Endothelial cell of umbilical vein (primary cell): Measurements from ENCODE around the gene SKIL. TPM values are rescaled to one million over a fixed set of nuclear protein-coding genes. Genes with fewer than 3 reads are reported as not detected.

Experiments
- BruUV-seq: library from RNA; stranded (reverse); fragments of 400-500 nt; replicated peaks from 2 replicates; lab custom pipeline; 2021; lab: Mats Ljungman, UMichigan
- CTCF ChIA-PET: fragments of 300-600, 350-600 bp; sonication (Branson Sonifier 250); formaldehyde crosslinking; loops from one replicate; lab custom pipeline; 2021; ENCODE audit warnings: antibody characterized with exemption, inconsistent platforms; lab: Charles Lee
- POLR2A ChIA-PET: fragments of 300-600, 350-600 bp; sonication (Branson Sonifier 250); formaldehyde crosslinking; loops from one replicate; lab custom pipeline; 2021; ENCODE audit warnings: antibody characterized with exemption, inconsistent platforms; lab: Charles Lee
- DNase-seq: peaks from one replicate; pipeline ENCODE4 v3.0.0-alpha.2; 2011; ENCODE audit warnings: low read depth, low spot score
- FAIRE-seq: peaks from 2 replicates; lab custom pipeline; 2011; peaks lifted over from hg19 to GRCh38; lab: Jason Lieb, UNC
- H2AFZ ChIP-seq: 2 replicates; pipeline ENCODE4 v1.6.0; 2012; ENCODE audit warnings: low read depth, low read length, control low read depth, inconsistent platforms
- H3K27ac ChIP-seq: 2 replicates; pipeline ENCODE4 v1.5.1; 2011; ENCODE audit warnings: low read depth, mild to moderate bottlenecking, control low read depth, low read length, moderate library complexity; ENCODE audit not compliant: insufficient read depth
- H3K27me3 ChIP-seq, 2 experiments: 2 replicates each; pipeline versions ENCODE4 v1.6.0 to v1.6.1; 2011; ENCODE audit warnings: low read length in 2 of 2, mixed read lengths in 1 of 2; ENCODE audit not compliant: control insufficient read depth in 2 of 2, insufficient read depth in 2 of 2
- H3K36me3 ChIP-seq, 2 experiments: 2 replicates in 1 of 2; 3 replicates in 1 of 2; pipeline ENCODE4 v1.5.1; 2011; ENCODE audit warnings: low read length in 2 of 2, mild to moderate bottlenecking in 1 of 2, moderate library complexity in 1 of 2; ENCODE audit not compliant: control insufficient read depth in 2 of 2, insufficient read depth in 2 of 2; ENCODE audit errors: extremely low read depth in 1 of 2
- H3K4me1 ChIP-seq: 3 replicates; pipeline ENCODE4 v1.5.1; 2011; ENCODE audit warnings: mild to moderate bottlenecking, low read length; ENCODE audit not compliant: control insufficient read depth, insufficient read depth; ENCODE audit errors: extremely low read depth
- H3K4me2 ChIP-seq: 2 replicates; pipeline ENCODE4 v1.6.1; 2011; ENCODE audit warnings: low read length, control low read depth, mixed read lengths; ENCODE audit not compliant: insufficient read depth
- H3K4me3 ChIP-seq, 3 experiments: fragments of 200-600 bp in 1 of 3; sonication (generic), shearing (Covaris generic) in 1 of 3; replicated peaks in 1 of 3; 2 replicates each; pipeline ENCODE4 v1.5.1; 2011 to 2016; ENCODE audit warnings: control low read depth in 3 of 3, low read length in 3 of 3, mild to moderate bottlenecking in 2 of 3, inconsistent platforms in 1 of 3, low read depth in 1 of 3, moderate library complexity in 1 of 3; ENCODE audit not compliant: insufficient read depth in 1 of 3
- H3K79me2 ChIP-seq: 2 replicates; pipeline ENCODE4 v1.6.0; 2012; ENCODE audit warnings: low read length, inconsistent platforms; ENCODE audit not compliant: control insufficient read depth, insufficient read depth
- H3K9ac ChIP-seq: replicated peaks from 2 replicates; pipeline ENCODE3; 2011; ENCODE audit warnings: low read length, control low read depth; ENCODE audit not compliant: insufficient read depth; ENCODE audit errors: extremely low read depth
- H3K9me1 ChIP-seq: replicated peaks from 3 replicates; pipeline ENCODE4 v1.6.0; 2011; ENCODE audit warnings: mild to moderate bottlenecking, low read length; ENCODE audit not compliant: control insufficient read depth, insufficient read depth; ENCODE audit errors: extremely low read depth
- H3K9me3 ChIP-seq: replicated peaks from 2 replicates; pipeline ENCODE4 v1.5.1; 2012; ENCODE audit warnings: low read length, inconsistent platforms; ENCODE audit not compliant: control insufficient read depth, insufficient read depth
- H4K20me1 ChIP-seq: replicated peaks from 2 replicates; pipeline ENCODE3; 2011; ENCODE audit warnings: mild to moderate bottlenecking, low read length; ENCODE audit not compliant: control insufficient read depth, insufficient read depth; ENCODE audit errors: extremely low read depth
- EZH2 ChIP-seq: IDR thresholded peaks from 2 replicates; pipeline ENCODE4 v1.6.1; 2012; ENCODE audit warnings: borderline replicate concordance, low read depth, mild to moderate bottlenecking, moderate library complexity, low read length, inconsistent platforms; ENCODE audit not compliant: severe bottlenecking
- FOS ChIP-seq: IDR thresholded peaks from 2 replicates; pipeline ENCODE4 v1.6.1; 2011; ENCODE audit warnings: mild to moderate bottlenecking, low read length, moderate library complexity, borderline replicate concordance; ENCODE audit not compliant: insufficient read depth
- GATA2 ChIP-seq: IDR thresholded peaks from 2 replicates; pipeline ENCODE4 v1.7.0; 2011; ENCODE audit warnings: low read depth, mild to moderate bottlenecking, moderate library complexity, mixed read lengths, low read length; ENCODE audit not compliant: insufficient read length, insufficient read depth
- JUN ChIP-seq: IDR thresholded peaks from 2 replicates; pipeline ENCODE4 v1.6.1; 2011; ENCODE audit warnings: borderline replicate concordance, low read depth; ENCODE audit not compliant: insufficient read length, insufficient read depth
- MYC ChIP-seq: IDR thresholded peaks from one replicate; pipeline ENCODE4 v1.6.1; 2011; ENCODE audit warnings: mild to moderate bottlenecking, low read depth, low read length
- POLR2A ChIP-seq: IDR thresholded peaks from 2 replicates; pipeline ENCODE4 v1.6.1; 2012; ENCODE audit warnings: low read depth, mild to moderate bottlenecking, control low read depth, low read length
- POLR2AphosphoS5 ChIP-seq: IDR thresholded peaks from 2 replicates; pipeline ENCODE4 v1.6.1; 2012; ENCODE audit warnings: low read depth, mild to moderate bottlenecking, control low read depth, low read length, moderate library complexity; ENCODE audit not compliant: insufficient read depth
- dilution Hi-C: fragments of 300-500 bp; cut with MboI; formaldehyde crosslinking; loops from one replicate; pipeline ENCODE4 v1.15.0; 2019; ENCODE audit warnings: low sequenced_read_pairs; ENCODE audit not compliant: extremely low pct_ligation_motif_present
- intact Hi-C: fragments of 100-400 bp; cut with micrococcal nuclease; formaldehyde crosslinking; loops from one replicate; pipeline ENCODE4 v1.10.0; 2022
- polyA plus RNA-seq, 4 experiments: library from polyadenylated mRNA; depleted of rRNA in 3 of 4; stranded (reverse) in 3 of 4; unstranded in 1 of 4; fragments of >200 nt; gene quantifications; 2 replicates each; pipeline versions ENCODE4 v1.2.1 to v1.2.3, GENCODE V29; 2011 to 2012; ENCODE audit warnings: missing spikeins in 1 of 4
- total RNA-seq: library from RNA; stranded (reverse); gene quantifications from 2 replicates; pipeline ENCODE4 v1.2.3, GENCODE V29; 2021
- TF ChIP-seq, protein P1 (sequence below), 2 donors: IDR thresholded peaks; 1 replicate in 1 of 2; 2 replicates in 1 of 2; pipeline ENCODE4 v1.5.1; 2011; ENCODE audit warnings: low read length in 2 of 2, mild to moderate bottlenecking in 2 of 2, moderate library complexity in 2 of 2, control low read depth in 1 of 2, inconsistent platforms in 1 of 2, low read depth in 1 of 2; ENCODE audit not compliant: insufficient read depth in 1 of 2; ENCODE audit errors: extremely low read depth in 1 of 2
- TF ChIP-seq, protein P2 (sequence below): IDR thresholded peaks from 2 replicates; pipeline ENCODE4 v1.6.1; 2011; ENCODE audit not compliant: insufficient read depth, insufficient read length

The SKIL gene
- total and polyA plus RNA-seq, 2 donors (not counting 3 experiments of a cell fraction or from before 2014, with no cell fraction given): 18.4 to 135 TPM

DNA sequence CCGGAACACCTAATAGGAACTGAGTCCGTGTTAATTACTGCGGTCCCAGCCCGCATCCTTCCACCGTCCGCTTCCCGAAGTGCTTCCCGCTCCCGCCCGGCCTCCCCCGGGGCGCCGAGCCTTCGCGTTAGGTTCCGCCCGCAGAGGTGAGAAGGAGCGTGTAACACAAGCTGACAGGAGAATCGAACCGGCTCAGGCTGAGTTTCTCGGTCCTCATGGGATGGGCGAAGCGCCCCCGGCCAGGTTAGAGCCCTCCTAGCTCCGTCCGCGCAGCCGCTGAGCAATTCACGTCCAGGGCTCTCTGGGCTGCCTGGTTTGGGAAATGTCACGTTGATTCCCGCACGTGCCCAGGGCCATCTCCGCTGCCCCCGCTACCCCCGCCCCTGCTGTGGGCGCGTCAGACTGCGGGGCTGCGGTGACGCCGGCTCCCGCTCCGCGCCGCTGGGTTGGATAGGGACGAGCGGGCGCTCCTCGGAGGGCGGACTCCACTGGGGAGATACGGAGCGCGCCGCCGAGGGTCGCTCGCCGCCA lies 62.1 kb downstream of the SKIL start:
- DNase-seq (peak; percentile 49), FAIRE-seq (no peak)
- TF ChIP-seq JUN: no peak
- TF ChIP-seq POLR2A: no peak
- TF ChIP-seq, protein P1, sequence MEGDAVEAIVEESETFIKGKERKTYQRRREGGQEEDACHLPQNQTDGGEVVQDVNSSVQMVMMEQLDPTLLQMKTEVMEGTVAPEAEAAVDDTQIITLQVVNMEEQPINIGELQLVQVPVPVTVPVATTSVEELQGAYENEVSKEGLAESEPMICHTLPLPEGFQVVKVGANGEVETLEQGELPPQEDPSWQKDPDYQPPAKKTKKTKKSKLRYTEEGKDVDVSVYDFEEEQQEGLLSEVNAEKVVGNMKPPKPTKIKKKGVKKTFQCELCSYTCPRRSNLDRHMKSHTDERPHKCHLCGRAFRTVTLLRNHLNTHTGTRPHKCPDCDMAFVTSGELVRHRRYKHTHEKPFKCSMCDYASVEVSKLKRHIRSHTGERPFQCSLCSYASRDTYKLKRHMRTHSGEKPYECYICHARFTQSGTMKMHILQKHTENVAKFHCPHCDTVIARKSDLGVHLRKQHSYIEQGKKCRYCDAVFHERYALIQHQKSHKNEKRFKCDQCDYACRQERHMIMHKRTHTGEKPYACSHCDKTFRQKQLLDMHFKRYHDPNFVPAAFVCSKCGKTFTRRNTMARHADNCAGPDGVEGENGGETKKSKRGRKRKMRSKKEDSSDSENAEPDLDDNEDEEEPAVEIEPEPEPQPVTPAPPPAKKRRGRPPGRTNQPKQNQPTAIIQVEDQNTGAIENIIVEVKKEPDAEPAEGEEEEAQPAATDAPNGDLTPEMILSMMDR (IDR thresholded peaks at IDR 0.05; ENCODE audit: extremely low read depth in 1 of 2, insufficient read depth in 1 of 2, low read depth in 1 of 2, low read length in 2 of 2): no peak
- no peak for TF ChIP-seq GATA2
- TF ChIP-seq, protein P2, sequence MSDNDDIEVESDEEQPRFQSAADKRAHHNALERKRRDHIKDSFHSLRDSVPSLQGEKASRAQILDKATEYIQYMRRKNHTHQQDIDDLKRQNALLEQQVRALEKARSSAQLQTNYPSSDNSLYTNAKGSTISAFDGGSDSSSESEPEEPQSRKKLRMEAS: no peak
- no peak for TF ChIP-seq FOS
- no peak for TF ChIP-seq EZH2
- TF ChIP-seq MYC: no peak
- no peak for TF ChIP-seq POLR2AphosphoS5
- Histone ChIP-seq H2AFZ (peak overlapping the region; percentile 37), H3K36me3 (no peaks in the 10 kb centered on the region), H3K9ac (peak overlapping the region; percentile 89), H3K4me3 (peak overlapping the region; percentile 55 to 86 (median 65)), H3K4me2 (peak overlapping the region; percentile 83), H3K79me2 (peaks cover 63% of the 10 kb centered on the region), H4K20me1 (no peaks in the 10 kb centered on the region), H3K4me1 (peaks cover 37% of the 10 kb centered on the region), H3K9me1 (no peaks in the 10 kb centered on the region), H3K27me3 (no peaks in the 10 kb centered on the region), H3K9me3 (no peaks in the 10 kb centered on the region), H3K27ac (peak overlapping the region; percentile 84)
- intact Hi-C loops: loop anchor here (1.0 to 2.0 kb wide), 4 partner anchors 103 to 390 kb away; no protein-coding TSS in a partner anchor
- CTCF ChIA-PET: interaction anchor here (1.1 to 11.4 kb wide), 3 partner anchors 11 to 392 kb away, joined by 3 to 525 read pairs (median 4); no protein-coding TSS in a partner anchor
- dilution Hi-C loops: no loop called here
- no TSS peak for BruUV-seq
- POLR2A ChIA-PET: interaction anchor here (0.6 kb wide), 1 partner anchor 19 kb away, joined by 3 read pairs; no protein-coding TSS in a partner anchor
